22Rv1 (cell line): ENCODE results near the gene ABCC4.

Source experiments
- H3K27ac ChIP-seq: fragments of 450-650 bp; 2 replicates; pipeline ENCODE4 v1.5.1; 2017
- CTCF ChIP-seq: fragments of 450-650 bp; IDR thresholded peaks from 2 replicates; pipeline ENCODE4 v1.5.1; 2017; ENCODE audit warnings: mild to moderate bottlenecking
- ZFX ChIP-seq: fragments of 450-650 bp; IDR thresholded peaks from 2 replicates; pipeline ENCODE4 v1.6.1; 2017; ENCODE audit warnings: antibody characterized with exemption, borderline replicate concordance

ABCC4 gene

GRCh38 chr13:95267662-95268342, 33.4 kb downstream of the ABCC4 start:
- H3K27ac ChIP-seq: no peak overlapping the region
- TF ChIP-seq ZFX (no peak), CTCF (no peak)

- TF ChIP-seq CTCF (no peak), ZFX (no peak)
- no peak overlapping the region for H3K27ac ChIP-seq
These were observed 37.0 kb downstream of the ABCC4 start for GRCh38 chr13:95264225-95264624.

- TF ChIP-seq ZFX: no peak
- H3K27ac ChIP-seq: no peak overlapping the region
These were observed 38.3 kb downstream of the ABCC4 start for GRCh38 chr13:95262837-95263384.

GRCh38 chr13:95261956-95262355, 39.3 kb downstream of the ABCC4 start:
- no peak for TF ChIP-seq ZFX
- TF ChIP-seq CTCF: no peak
- no peak overlapping the region for H3K27ac ChIP-seq

- TF ChIP-seq CTCF (no peak), ZFX (no peak)
- H3K27ac ChIP-seq: no peak overlapping the region
These were observed 41.2 kb downstream of the ABCC4 start for GRCh38 chr13:95260031-95260525.

- H3K27ac ChIP-seq: no peak overlapping the region
- no peak for TF ChIP-seq ZFX
- TF ChIP-seq CTCF: no peak
These were observed 42.5 kb downstream of the ABCC4 start for GRCh38 chr13:95258619-95259194.

GRCh38 chr13:95258098-95258497, 43.2 kb downstream of the ABCC4 start:
- H3K27ac ChIP-seq: no peak overlapping the region

More at GRCh38 chr13:95258098-95258497, 43.2 kb downstream of the ABCC4 start:
- TF ChIP-seq ZFX: no peak
- TF ChIP-seq CTCF: no peak
